BLaER1 treated with 17β-estradiol and CSF1 and Interleukin-3, amounts not matched to agents 10 nM and 100 nM (cell line): ENCODE measurements around the gene RNLS.

Experiments used
- H3K27ac ChIP-seq, 11 experiments: shearing (Covaris generic); formaldehyde crosslinking; 2 replicates each; pipeline ENCODE4 v1.8.1; 2022
- H3K27me3 ChIP-seq, 11 experiments: shearing (Covaris generic); formaldehyde crosslinking; 2 replicates each; pipeline ENCODE4 v1.8.1; 2022
- H3K36me3 ChIP-seq, 11 experiments: shearing (Covaris generic); formaldehyde crosslinking; 2 replicates each; pipeline ENCODE4 v1.8.1; 2022
- H3K4me1 ChIP-seq, 10 experiments: shearing (Covaris generic); formaldehyde crosslinking; 2 replicates each; pipeline ENCODE4 v1.8.1; 2022
- H3K4me2 ChIP-seq, 11 experiments: shearing (Covaris generic); formaldehyde crosslinking; 2 replicates each; pipeline ENCODE4 v1.8.1; 2022
- H3K4me3 ChIP-seq, 10 experiments: shearing (Covaris generic); formaldehyde crosslinking; 2 replicates each; pipeline ENCODE4 v1.8.1; 2022
- H3K9ac ChIP-seq, 11 experiments: shearing (Covaris generic); formaldehyde crosslinking; 2 replicates each; pipeline ENCODE4 v1.8.1; 2022
- H3K9me3 ChIP-seq, 11 experiments: shearing (Covaris generic); formaldehyde crosslinking; replicated peaks in 1 of 11; 2 replicates each; pipeline ENCODE4 v1.8.1; 2022
- H4K20me1 ChIP-seq, 11 experiments: shearing (Covaris generic); formaldehyde crosslinking; 2 replicates each; pipeline ENCODE4 v1.8.1; 2022
- Cebpa-rat ChIP-seq, 11 experiments: shearing (Covaris generic); IDR thresholded peaks; 2 replicates each; pipeline ENCODE4 v1.8.1; 2022

The RNLS gene

DNA sequence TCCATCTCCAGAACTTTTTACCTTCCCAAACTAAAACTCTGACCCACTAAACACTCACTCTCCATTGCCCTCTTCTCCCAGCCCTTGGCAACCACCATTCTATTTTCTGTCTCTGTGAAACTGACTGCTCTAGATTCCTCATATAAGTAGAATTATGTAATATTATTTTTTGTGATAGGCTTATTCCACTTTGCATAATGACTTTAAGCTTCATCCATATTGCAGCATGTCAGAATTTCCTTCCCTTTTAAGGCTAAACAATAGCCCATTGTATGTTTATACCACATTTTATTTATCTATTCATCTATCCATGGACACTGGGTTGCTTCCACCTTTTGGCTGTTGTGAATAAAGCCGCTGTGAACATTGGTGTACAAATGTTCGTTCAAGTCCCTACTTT, 308.8 kb downstream of the RNLS start:
- Histone ChIP-seq H3K9ac (no peak overlapping the region), H3K4me3 (no peak overlapping the region), H3K27ac (no peak overlapping the region), H3K4me2 (peak overlapping the region in 1 of 11 experiments; percentile 88; a peak in 1 of 22 replicates), H3K4me1 (peaks cover 33 to 59% (median 40%) of the 10 kb centered on the region in 10 experiments), H3K27me3 (no peaks in the 10 kb centered on the region), H3K9me3 (no peaks in the 10 kb centered on the region), H4K20me1 (no peaks in the 10 kb centered on the region), H3K36me3 (no peaks in the 10 kb centered on the region)
- TF ChIP-seq Cebpa-rat (IDR thresholded peaks at IDR 0.05), result no peak

GRCh38 chr10:88273567-88273966, 309.6 kb downstream of the RNLS start:
- Histone ChIP-seq H3K4me1 (peaks cover 32 to 59% (median 39%) of the 10 kb centered on the region in 10 experiments), H3K27ac (no peak overlapping the region), H3K4me2 (peak overlapping the region in 2 of 11 experiments; percentile 79 to 88; a peak in 4 of 22 replicates), H3K9me3 (peaks cover 0 to 2% (median 0%) of the 10 kb centered on the region in 11 experiments; a peak in 1 of 22 replicates), H3K36me3 (no peaks in the 10 kb centered on the region), H4K20me1 (no peaks in the 10 kb centered on the region), H3K9ac (no peak overlapping the region), H3K27me3 (no peaks in the 10 kb centered on the region), H3K4me3 (no peak overlapping the region)
- TF ChIP-seq Cebpa-rat (IDR thresholded peaks at IDR 0.05), result no peak

DNA sequence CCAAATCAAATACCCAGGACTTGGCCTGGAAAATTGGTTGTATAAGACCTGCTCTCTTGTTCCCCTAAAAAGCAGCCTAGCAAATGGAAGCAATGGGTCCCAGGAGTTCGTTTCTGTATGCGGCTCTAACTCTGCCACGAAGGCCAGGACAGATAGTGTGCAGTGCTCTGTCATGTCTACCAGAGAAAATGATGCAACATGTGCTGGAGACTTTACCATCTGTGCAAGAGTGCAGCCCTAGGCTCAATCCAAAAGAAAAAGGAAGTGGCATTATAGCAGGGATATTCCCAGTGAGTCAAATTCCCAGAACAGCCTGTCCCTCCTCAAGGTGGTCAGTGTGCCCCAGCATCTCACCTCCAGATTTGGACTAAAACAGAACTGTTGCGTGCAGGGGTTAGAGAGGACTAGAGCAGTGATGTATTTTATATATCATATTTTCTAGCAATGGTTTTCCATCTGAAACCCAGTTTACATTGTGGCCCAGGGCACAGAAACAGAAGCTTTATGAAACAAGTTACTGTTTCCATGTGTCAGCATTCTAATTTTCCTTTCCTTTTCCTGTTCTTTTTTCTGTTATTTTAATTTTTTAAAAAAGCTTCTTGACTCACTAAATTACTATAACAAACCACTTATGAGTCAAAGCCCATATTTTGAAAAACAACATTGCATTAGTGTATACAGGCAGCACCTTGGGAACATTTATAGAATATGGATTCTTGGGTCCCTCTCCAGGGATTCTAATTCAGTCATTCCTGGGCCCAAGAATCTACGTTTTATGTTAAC, 311.2 kb downstream of the RNLS start:
- Histone ChIP-seq H3K9me3 (peaks cover 0 to 8% (median 0%) of the 10 kb centered on the region in 11 experiments; a peak in 1 of 22 replicates), H3K4me1 (peaks cover 38 to 76% (median 50%) of the 10 kb centered on the region in 10 experiments), H3K36me3 (no peaks in the 10 kb centered on the region), H3K27me3 (no peaks in the 10 kb centered on the region), H3K9ac (peak overlapping the region in 10 of 11 experiments; percentile 21 to 77 (median 47); a peak in 12 of 22 replicates), H3K4me2 (peak overlapping the region; percentile 72 to 88 (median 78)), H3K4me3 (peak overlapping the region in 5 of 10 experiments; percentile 7 to 29 (median 11); a peak in 6 of 20 replicates), H3K27ac (peak overlapping the region; percentile 5 to 92 (median 58)), H4K20me1 (no peaks in the 10 kb centered on the region)
- TF ChIP-seq Cebpa-rat (IDR thresholded peaks at IDR 0.05), result peak in 7 of 11 experiments; percentile 14 to 83 (median 75); a peak in 10 of 22 replicates

- no peak for TF ChIP-seq Cebpa-rat (IDR thresholded peaks at IDR 0.05)
Observed at GRCh38 chr10:88270871-88271713, 312.0 kb downstream of the RNLS start.

GRCh38 chr10:88270061-88270808, 312.9 kb downstream of the RNLS start:
- Histone ChIP-seq H3K9ac (peak overlapping the region in 6 of 11 experiments; percentile 21 to 77 (median 56); a peak in 8 of 22 replicates), H3K27ac (peak overlapping the region in 8 of 11 experiments; percentile 40 to 92 (median 74); a peak in 14 of 22 replicates), H3K4me3 (0 out of 20 replicates have a peak overlapping the region, but pooled peaks of 1 of the 10 experiments have one; percentile 11), H3K9me3 (peaks cover 0 to 8% (median 0%) of the 10 kb centered on the region in 11 experiments; a peak in 1 of 22 replicates), H3K4me1 (peaks cover 49 to 82% (median 64%) of the 10 kb centered on the region in 10 experiments), H3K27me3 (no peaks in the 10 kb centered on the region), H4K20me1 (no peaks in the 10 kb centered on the region), H3K4me2 (peak overlapping the region; percentile 72 to 88 (median 78)), H3K36me3 (no peaks in the 10 kb centered on the region)
- no peak for TF ChIP-seq Cebpa-rat (IDR thresholded peaks at IDR 0.05)

More at GRCh38 chr10:88270871-88271713, 312.0 kb downstream of the RNLS start:
- H3K4me3 ChIP-seq, result peak overlapping the region in 6 of 10 experiments; percentile 7 to 29 (median 14); a peak in 7 of 20 replicates
- peak overlapping the region; percentile 5 to 92 (median 58) for H3K27ac ChIP-seq
- H3K9ac ChIP-seq, result peak overlapping the region; percentile 10 to 77 (median 45); a peak in 14 of 22 replicates
- H4K20me1 ChIP-seq, result no peaks in the 10 kb centered on the region
- peak overlapping the region; percentile 72 to 88 (median 78) for H3K4me2 ChIP-seq
- no peaks in the 10 kb centered on the region for H3K27me3 ChIP-seq
- H3K36me3 ChIP-seq, result no peaks in the 10 kb centered on the region
- H3K9me3 ChIP-seq, result peaks cover 0 to 8% (median 0%) of the 10 kb centered on the region in 11 experiments; a peak in 1 of 22 replicates
- peaks cover 46 to 82% (median 59%) of the 10 kb centered on the region in 10 experiments for H3K4me1 ChIP-seq

DNA sequence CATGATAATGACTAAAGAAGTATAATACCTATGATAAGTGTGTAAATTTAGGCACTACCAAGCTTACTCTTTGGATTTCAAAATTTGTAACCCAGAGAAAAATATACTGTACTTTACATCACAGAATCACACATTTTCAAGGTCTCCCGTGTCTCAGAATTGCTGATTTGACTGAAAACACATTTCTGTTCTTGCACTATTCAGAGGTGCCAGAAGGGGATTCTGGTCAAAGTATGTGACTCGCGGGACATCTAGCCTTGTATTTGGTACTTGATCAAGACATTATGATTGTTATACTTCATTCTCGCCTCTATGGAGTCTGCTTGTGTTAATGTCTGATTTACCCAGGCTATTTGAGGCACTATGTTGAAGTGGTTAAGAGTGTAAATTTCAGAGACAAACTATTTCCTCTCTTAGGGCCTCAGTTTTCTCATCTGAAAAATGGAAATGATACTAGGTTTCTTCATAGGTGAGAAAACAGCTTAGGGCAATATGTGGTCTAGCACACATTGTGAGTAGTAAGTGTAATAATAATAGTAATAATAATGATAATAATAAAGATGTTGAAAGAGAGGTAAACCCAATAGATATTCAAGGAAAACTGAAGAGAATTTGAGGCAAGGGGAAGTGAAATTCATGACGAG, 320.4 kb downstream of the RNLS start:
- no peak for TF ChIP-seq Cebpa-rat (IDR thresholded peaks at IDR 0.05)
- Histone ChIP-seq H3K9me3 (peaks cover 0 to 6% (median 0%) of the 10 kb centered on the region in 11 experiments; a peak in 4 of 22 replicates), H3K36me3 (no peaks in the 10 kb centered on the region), H3K9ac (no peak overlapping the region), H3K4me2 (no peak overlapping the region), H3K4me3 (no peak overlapping the region), H3K27ac (no peak overlapping the region), H3K27me3 (no peaks in the 10 kb centered on the region), H4K20me1 (no peaks in the 10 kb centered on the region), H3K4me1 (peaks cover 11 to 31% (median 24%) of the 10 kb centered on the region in 10 experiments; a peak in 19 of 20 replicates)

GRCh38 chr10:88261152-88261551, 322.0 kb downstream of the RNLS start:
- Histone ChIP-seq H3K27ac (no peak overlapping the region), H3K9me3 (peaks cover 0 to 10% (median 5%) of the 10 kb centered on the region in 11 experiments; a peak in 6 of 22 replicates), H3K4me2 (no peak overlapping the region), H3K4me3 (no peak overlapping the region), H3K27me3 (no peaks in the 10 kb centered on the region), H3K36me3 (no peaks in the 10 kb centered on the region), H3K4me1 (peaks cover 0 to 16% (median 9%) of the 10 kb centered on the region in 10 experiments; a peak in 14 of 20 replicates), H4K20me1 (no peaks in the 10 kb centered on the region), H3K9ac (no peak overlapping the region)
- TF ChIP-seq Cebpa-rat (IDR thresholded peaks at IDR 0.05), result no peak
